Chondrocyte (in vitro differentiated cells): ENCODE measurements around the gene GPR158. TPM values are rescaled to one million over a fixed set of nuclear protein-coding genes. Genes with fewer than 3 reads are reported as not detected.

Experiments used
- DNase-seq: peaks from one replicate; pipeline ENCODE4 v3.0.0; 2021; ENCODE audit warnings: mixed read lengths, low spot score
- H3K27ac Mint-ChIP-seq: one replicate; pipeline ENCODE4 v1.8.0; 2021; ENCODE audit warnings: mild to moderate bottlenecking, moderate library complexity, mixed read lengths; ENCODE audit not compliant: unreplicated experiment
- H3K27me3 Mint-ChIP-seq: 2 replicates; pipeline ENCODE4 v1.8.0; 2021; ENCODE audit warnings: low read depth, mixed read lengths
- H3K36me3 Mint-ChIP-seq: 2 replicates; pipeline ENCODE4 v1.8.0; 2021; ENCODE audit warnings: low read depth, mixed read lengths
- H3K4me1 Mint-ChIP-seq: 2 replicates; pipeline ENCODE4 v1.8.0; 2021; ENCODE audit warnings: low read depth, mild to moderate bottlenecking, mixed read lengths
- H3K4me3 Mint-ChIP-seq: one replicate; pipeline ENCODE4 v1.8.0; 2021; ENCODE audit warnings: mild to moderate bottlenecking, moderate library complexity, mixed read lengths; ENCODE audit not compliant: unreplicated experiment
- H3K9me3 Mint-ChIP-seq: 2 replicates; pipeline ENCODE4 v1.8.0; 2021; ENCODE audit warnings: low read depth, mixed read lengths
- total RNA-seq: library from RNA; stranded (reverse); gene quantifications from 3 replicates; pipeline ENCODE4 v1.2.1, GENCODE V29; 2021
- TF ChIP-seq, protein P1 (sequence below): fragments of 200-600 bp; sonication (generic); IDR thresholded peaks from 2 replicates; pipeline ENCODE4 v1.5.0; 2021; ENCODE audit warnings: antibody characterized with exemption, mild to moderate bottlenecking, moderate library complexity

Gene GPR158
- total RNA-seq, 1 donor from 2014 or later = 0.10 TPM

DNA sequence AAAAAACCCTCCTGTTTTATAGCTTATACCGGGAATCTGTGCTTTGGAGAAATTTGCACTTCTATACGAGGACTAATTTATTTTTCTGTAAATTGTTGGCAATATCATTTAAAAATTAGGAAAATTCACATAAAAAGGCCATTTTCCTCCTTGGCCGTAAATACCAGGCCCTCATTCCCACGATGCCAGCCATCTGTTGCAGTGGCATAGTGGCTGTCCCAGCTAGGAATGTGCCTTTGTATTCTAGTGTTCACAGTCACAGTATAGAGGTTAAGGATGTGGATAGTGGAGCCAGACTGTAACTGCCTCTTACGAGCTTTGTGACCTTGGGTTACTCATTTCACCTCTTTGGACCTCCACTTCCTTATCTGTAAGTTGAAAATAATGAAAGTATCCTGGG lies 312.5 kb downstream of the GPR158 start:
- H3K36me3 Mint-ChIP-seq = no peaks in the 10 kb centered on the region
- H3K27ac Mint-ChIP-seq = no peak overlapping the region
- H3K27me3 Mint-ChIP-seq = peaks cover 2% of the 10 kb centered on the region
- TF ChIP-seq, protein P1, sequence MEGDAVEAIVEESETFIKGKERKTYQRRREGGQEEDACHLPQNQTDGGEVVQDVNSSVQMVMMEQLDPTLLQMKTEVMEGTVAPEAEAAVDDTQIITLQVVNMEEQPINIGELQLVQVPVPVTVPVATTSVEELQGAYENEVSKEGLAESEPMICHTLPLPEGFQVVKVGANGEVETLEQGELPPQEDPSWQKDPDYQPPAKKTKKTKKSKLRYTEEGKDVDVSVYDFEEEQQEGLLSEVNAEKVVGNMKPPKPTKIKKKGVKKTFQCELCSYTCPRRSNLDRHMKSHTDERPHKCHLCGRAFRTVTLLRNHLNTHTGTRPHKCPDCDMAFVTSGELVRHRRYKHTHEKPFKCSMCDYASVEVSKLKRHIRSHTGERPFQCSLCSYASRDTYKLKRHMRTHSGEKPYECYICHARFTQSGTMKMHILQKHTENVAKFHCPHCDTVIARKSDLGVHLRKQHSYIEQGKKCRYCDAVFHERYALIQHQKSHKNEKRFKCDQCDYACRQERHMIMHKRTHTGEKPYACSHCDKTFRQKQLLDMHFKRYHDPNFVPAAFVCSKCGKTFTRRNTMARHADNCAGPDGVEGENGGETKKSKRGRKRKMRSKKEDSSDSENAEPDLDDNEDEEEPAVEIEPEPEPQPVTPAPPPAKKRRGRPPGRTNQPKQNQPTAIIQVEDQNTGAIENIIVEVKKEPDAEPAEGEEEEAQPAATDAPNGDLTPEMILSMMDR = no peak
- no peak for DNase-seq
- H3K4me1 Mint-ChIP-seq = no peaks in the 10 kb centered on the region
- H3K9me3 Mint-ChIP-seq = peaks cover 6% of the 10 kb centered on the region
- H3K4me3 Mint-ChIP-seq = no peak overlapping the region

DNA sequence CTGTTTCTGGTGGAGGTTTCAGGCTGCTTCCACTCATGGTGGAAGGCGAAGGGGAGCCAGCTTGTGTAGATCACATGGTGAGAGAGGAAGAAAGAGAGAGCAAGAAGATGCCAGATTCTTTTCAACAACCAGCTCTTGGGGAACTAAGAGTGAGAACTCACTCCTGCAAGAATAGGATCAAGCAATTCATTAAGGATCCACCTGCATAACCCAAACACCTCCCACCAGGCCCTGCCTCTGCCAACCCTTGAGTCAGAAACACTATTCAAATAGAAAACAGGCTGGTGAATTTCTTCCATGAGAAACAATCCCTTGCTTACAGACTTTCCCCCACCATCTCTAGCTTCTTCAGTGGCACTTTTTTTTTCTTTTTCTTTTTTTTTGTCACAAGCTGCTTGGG lies 317.2 kb downstream of the GPR158 start:
- Mint-ChIP-seq H3K9me3 (peaks cover 2% of the 10 kb centered on the region), H3K27ac (no peak overlapping the region), H3K4me1 (peaks cover 4% of the 10 kb centered on the region), H3K4me3 (no peak overlapping the region), H3K27me3 (peaks cover 6% of the 10 kb centered on the region), H3K36me3 (no peaks in the 10 kb centered on the region)
- TF ChIP-seq, protein P1 = no peak
- DNase-seq = no peak

- TF ChIP-seq, protein P1 = no peak
- Mint-ChIP-seq H3K4me1 (peaks cover 4% of the 10 kb centered on the region), H3K36me3 (no peaks in the 10 kb centered on the region), H3K27ac (no peak overlapping the region), H3K27me3 (peaks cover 8% of the 10 kb centered on the region), H3K9me3 (peaks cover 2% of the 10 kb centered on the region), H3K4me3 (no peak overlapping the region)
- DNase-seq = no peak
These were observed 317.9 kb downstream of the GPR158 start for GRCh38 chr10:25492680-25493079.

GRCh38 chr10:25493122-25493893 lies 318.5 kb downstream of the GPR158 start:
- Mint-ChIP-seq H3K4me3 (no peak overlapping the region), H3K27ac (no peak overlapping the region), H3K36me3 (no peaks in the 10 kb centered on the region), H3K27me3 (peaks cover 8% of the 10 kb centered on the region), H3K9me3 (peaks cover 2% of the 10 kb centered on the region), H3K4me1 (peaks cover 4% of the 10 kb centered on the region)
- DNase-seq = no peak
- TF ChIP-seq, protein P1 = no peak

- Mint-ChIP-seq H3K9me3 (no peaks in the 10 kb centered on the region), H3K4me1 (peaks cover 4% of the 10 kb centered on the region), H3K27me3 (peaks cover 12% of the 10 kb centered on the region), H3K36me3 (no peaks in the 10 kb centered on the region), H3K4me3 (no peak overlapping the region), H3K27ac (no peak overlapping the region)
- no peak for DNase-seq
- TF ChIP-seq, protein P1 = no peak
These were observed 322.4 kb downstream of the GPR158 start for GRCh38 chr10:25497246-25497645.
